Stimulated activated CD4-positive, alpha-beta T cell treated with anti-CD3 and anti-CD28 coated beads, Interleukin-15, amount 100 ng/mL, for 24 hours (primary cell): Measurements from ENCODE around the gene AGAP1.

Experiments
- DNase-seq: peaks from one replicate; pipeline ENCODE4 v3.0.0-alpha.2; 2020

The AGAP1 gene

DNA sequence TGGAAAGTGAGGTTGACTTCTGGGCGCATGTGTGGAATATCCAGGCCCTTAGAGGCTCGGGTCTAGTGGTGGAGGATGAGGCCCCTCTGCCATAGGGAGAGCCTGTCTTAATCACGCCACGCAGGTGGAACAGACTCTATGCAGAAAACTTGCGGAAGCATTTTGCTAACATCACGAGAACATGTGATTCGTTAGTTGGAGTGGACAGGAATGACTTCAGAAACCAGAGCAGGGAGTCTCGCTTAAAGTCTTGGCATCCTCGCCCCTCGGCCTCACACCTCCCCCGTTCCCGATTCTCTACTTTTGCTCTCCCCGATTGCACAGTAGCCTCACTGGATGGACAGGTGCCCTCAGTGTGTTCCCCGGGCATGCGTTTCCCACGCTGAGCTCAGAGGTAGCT is 340.9 kb downstream of the AGAP1 start:
- DNase-seq = no peak

- DNase-seq = no peak
Measured at GRCh38 chr2:235835810-235836209, 342.0 kb downstream of the AGAP1 start.

DNA sequence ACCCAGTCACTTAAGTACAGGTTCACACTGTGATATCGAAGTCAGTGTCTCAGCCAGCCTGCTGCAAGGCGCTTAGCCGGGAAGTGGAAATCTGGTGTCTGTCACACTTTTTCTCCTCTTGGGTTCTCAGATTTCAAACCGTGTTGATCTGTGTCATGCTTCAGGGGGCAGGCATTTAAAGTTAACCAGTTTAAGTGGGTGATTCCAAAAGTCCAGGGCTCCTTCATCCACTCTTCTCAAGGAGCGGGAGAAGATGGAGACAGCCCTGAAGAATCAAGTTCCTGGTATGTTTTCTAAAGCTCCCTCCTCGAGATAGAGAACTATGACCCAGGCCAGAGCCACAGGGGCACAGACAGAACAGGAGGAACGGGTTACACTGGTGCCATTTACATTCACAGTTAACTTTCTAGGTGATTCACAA is 342.7 kb downstream of the AGAP1 start:
- DNase-seq = no peak

- DNase-seq = no peak
Measured at GRCh38 chr2:235839226-235839625, 345.4 kb downstream of the AGAP1 start.

GRCh38 chr2:235839974-235840373 is 346.1 kb downstream of the AGAP1 start:
- no peak for DNase-seq

GRCh38 chr2:235841863-235842262 is 348.0 kb downstream of the AGAP1 start:
- DNase-seq = no peak

GRCh38 chr2:235842941-235843340 is 349.1 kb downstream of the AGAP1 start:
- DNase-seq = no peak

- DNase-seq = no peak
Measured at GRCh38 chr2:235843591-235844395, 349.9 kb downstream of the AGAP1 start.

DNA sequence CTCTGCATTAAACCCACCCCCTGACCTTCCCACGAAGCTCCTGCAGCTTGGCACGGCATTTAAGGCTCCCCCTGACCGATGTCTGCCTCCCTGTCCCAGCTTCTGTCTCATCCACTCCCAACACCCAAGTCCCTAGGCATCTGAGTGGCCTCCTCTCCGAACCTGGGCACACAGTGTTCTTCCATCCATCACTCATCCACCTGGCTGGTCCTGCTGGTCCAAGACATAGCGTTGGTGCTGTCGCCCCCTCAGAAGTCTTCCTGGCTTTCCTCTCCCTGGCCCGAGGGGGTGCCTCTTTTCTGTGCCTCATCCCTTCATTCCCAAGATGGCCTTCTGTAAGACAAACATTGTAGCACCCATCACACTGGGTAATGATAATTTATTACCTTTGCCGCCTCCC is 350.7 kb downstream of the AGAP1 start:
- DNase-seq = no peak

DNA sequence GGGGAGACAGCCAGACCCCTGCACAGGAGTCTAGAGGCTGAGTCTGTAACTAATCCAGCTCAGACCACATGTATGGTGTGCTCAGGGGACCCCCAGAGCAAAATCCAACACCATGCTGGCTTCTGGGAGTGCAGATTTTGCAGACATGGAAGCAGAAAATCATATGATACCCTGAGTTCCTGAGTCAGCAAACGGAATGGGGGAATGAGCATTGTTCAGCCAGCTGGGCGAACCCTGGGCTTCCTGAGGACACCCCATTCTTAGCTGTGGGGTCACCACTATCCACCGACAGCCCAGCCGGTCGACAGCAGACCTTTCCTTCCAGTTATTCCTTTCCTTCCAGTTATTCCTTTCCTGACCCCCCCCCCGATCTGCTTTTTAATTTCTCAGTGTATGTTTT is 351.4 kb downstream of the AGAP1 start:
- no peak for DNase-seq

GRCh38 chr2:235847576-235847975 is 353.7 kb downstream of the AGAP1 start:
- no peak for DNase-seq

- no peak for DNase-seq
Measured at GRCh38 chr2:235848055-235848454, 354.2 kb downstream of the AGAP1 start.

- no peak for DNase-seq
Measured at GRCh38 chr2:235848946-235849345, 355.1 kb downstream of the AGAP1 start.

DNA sequence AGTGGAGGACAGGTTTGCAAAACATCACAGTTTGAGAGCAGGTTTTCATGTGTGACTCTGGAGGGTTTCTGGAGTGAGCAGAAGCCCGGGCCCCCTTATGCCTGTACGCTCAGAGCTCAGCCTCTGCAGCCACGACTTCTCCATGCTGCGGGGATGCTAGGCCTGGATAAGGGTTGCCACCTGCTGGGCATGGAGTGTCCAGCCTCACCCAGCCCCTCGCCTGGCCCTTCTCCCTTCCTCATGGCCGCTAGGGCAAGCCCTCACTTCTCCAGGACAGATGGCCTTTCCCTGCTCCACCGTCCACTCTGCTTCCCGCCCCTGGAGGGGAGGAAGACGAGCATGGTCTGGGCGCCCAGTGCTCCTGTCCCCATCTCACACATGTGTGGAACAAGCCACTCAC is 355.6 kb downstream of the AGAP1 start:
- no peak for DNase-seq

DNA sequence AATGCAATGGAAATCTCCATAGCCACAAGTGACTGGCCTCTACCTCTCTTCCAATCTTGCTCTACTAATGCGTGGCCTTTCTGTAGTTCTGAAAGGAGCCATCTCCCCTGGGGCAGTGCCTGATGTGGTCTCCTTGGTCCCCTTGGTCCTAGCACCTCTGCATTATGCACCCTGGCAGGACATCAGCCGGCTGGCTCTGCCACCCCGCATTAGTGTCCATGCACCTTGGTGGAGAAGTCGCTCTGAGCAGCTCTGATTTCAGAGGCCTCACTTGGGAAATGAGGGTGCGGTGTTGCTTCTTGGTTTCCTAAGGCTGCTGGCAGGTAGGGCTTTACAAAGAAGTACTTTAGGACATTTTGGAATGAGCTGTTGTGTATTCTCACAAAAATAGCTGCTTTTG is 356.4 kb downstream of the AGAP1 start:
- no peak for DNase-seq

GRCh38 chr2:235850771-235851551 is 357.1 kb downstream of the AGAP1 start:
- no peak for DNase-seq

DNA sequence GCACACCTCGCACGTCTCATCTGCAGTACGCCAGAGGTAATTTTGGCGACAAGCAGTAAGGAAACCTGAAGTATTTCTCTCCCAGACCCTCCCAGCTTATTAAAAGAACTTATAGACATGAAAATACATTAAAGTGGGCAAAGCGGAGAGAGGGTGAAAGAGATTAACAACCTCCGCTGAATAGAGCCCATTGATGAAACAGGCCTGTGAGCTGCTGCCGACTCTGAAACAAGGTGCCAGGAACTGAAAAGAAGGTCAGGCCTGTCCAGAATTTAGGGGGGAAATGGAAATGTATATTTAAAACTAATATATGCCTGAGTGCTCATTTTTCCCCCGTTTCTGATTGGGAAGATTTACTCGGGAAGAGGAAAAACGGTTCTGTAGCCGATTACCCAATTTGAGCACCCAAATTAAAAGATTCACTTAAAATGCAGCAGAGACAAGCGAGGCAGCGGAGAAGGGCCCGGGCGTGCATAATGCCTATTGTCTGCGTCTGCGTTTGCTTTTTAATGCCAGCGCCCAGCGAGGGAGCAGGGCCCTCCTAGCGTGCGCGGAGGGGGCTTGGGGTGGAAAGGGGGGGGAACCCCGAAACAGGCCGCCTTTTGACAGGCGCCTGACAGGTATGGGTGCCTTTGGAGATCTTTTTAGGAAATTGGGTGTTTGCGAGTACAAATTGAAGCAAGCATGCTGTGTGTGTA is 358.1 kb downstream of the AGAP1 start:
- DNase-seq = no peak

- no peak for DNase-seq
Measured at GRCh38 chr2:235852526-235852920, 358.7 kb downstream of the AGAP1 start.

DNA sequence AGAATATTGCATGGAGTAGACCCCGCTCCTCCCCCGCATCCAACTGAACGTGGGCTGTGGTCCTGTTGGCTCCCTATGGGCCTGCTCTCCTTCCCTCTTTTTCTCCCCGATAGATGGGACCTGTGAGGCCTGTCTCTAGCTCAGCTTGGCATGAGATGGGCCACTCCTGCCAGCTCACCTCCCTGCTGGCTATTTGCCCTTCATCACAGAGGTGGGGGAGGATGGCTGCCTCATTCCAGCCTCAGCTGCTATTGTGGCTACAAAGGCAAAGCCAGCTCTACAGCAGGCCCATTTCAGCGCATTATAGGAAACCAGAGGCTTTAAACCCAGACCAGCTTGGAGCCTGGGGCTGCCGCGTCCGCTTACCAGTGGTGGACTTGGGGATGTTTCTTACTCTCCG is 360.4 kb downstream of the AGAP1 start:
- DNase-seq = no peak

GRCh38 chr2:235855011-235855410 is 361.2 kb downstream of the AGAP1 start:
- DNase-seq = no peak

DNA sequence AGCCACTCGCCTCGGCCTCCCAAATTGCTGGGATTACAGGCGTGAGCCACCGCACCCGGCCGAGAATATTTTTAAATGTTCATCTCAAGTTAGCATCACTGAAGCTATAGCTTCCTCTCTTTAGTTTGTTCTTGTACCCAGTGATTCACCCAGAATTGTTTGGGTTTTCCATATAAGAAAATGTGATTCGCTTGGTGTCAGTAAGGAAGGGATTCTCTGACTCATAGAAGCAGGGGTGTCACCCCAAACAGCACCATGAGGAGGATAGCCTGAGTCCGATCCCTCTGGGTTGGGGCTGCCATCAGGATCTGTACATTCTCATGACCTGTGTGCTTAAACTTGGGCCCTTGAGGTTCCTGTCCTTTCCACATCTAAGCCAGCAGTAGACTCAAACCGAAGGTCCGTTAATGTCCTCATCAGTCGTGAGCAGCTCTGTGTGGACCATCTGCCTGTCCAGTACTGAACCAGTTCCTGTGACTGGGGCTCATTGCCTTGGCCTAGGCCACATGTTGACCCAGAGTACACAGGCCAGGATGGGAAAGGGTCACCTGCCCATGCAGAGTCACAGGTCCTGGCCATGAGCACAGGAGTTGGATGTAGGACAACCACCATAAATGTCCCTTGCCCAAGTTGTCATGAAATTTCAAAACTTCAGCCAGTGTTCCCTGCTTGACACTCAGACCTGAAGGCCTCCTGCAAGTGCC is 362.5 kb downstream of the AGAP1 start:
- DNase-seq = no peak

DNA sequence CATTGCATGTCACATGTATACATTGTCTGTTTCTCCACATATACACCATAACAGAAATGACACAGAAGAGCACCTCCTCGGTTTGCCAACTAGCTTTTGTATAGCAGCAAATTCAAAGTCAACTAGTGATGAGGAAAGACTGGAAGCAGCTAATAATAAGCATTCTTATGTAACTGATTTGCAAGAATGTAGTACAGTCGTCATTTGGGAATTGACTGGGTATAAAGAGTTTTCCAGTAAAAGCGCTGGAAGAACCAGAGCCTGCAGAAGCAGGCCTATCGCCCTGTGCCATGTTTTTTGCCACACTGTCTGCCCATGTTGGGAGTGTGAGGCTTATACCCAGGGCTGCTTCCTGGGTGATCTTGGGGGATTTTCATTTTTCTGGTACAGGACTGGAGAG is 363.8 kb downstream of the AGAP1 start:
- DNase-seq = no peak

DNA sequence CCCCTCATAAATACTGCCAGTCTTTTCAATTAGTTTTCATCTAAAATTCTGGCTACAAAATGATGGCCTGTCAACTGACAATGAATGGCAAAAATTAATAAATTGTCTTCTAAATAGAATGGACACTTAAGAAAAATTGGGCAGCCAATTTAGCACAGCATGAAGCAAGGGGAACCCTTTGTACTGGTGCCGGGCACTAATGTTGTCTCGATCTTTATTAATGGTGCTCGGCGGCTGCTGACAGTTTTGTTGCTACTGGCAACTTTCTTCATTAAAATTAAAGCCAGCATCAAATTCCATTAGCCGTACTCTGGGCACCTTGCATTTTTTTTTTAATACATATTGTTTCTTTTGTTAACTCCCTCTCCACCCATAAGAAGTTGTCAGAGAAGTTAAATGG is 365.0 kb downstream of the AGAP1 start:
- no peak for DNase-seq
